ENCODE data around the gene CALM1.

The CALM1 gene

GRCh38 chr14:90443161-90444076 lies 46.6 kb downstream of the CALM1 start:
- H3K4me3 ChIP-seq (replicated peaks; ENCODE audit: low read depth, low read length), result no peak overlapping the region
- no peak for TF ChIP-seq CTCF (IDR thresholded peaks at IDR 0.05; ENCODE audit: low read depth, low read length, missing control alignments)
- no peak for DNase-seq (ENCODE audit: extremely low read depth, low read depth)

- no peak overlapping the region for H3K4me3 ChIP-seq (replicated peaks; ENCODE audit: low read depth, low read length)
- no peak for DNase-seq (ENCODE audit: extremely low read depth, low read depth)
- no peak for TF ChIP-seq CTCF (IDR thresholded peaks at IDR 0.05; ENCODE audit: low read depth, low read length, missing control alignments)
These were observed 47.4 kb downstream of the CALM1 start for GRCh38 chr14:90444077-90444696.

- no peak for DNase-seq (ENCODE audit: extremely low read depth, low read depth)
- TF ChIP-seq CTCF (IDR thresholded peaks at IDR 0.05; ENCODE audit: low read depth, low read length, missing control alignments), result no peak
These were observed 48.2 kb downstream of the CALM1 start for GRCh38 chr14:90445011-90445410.

GRCh38 chr14:90446405-90446804 lies 49.6 kb downstream of the CALM1 start:
- no peak overlapping the region for H3K4me3 ChIP-seq (replicated peaks; ENCODE audit: low read depth, low read length)
- TF ChIP-seq CTCF (IDR thresholded peaks at IDR 0.05; ENCODE audit: low read depth, low read length, missing control alignments), result no peak
- no peak for DNase-seq (ENCODE audit: extremely low read depth, low read depth)

More at GRCh38 chr14:90445011-90445410, 48.2 kb downstream of the CALM1 start:
- no peak overlapping the region for H3K4me3 ChIP-seq (replicated peaks; ENCODE audit: low read depth, low read length)

GRCh38 chr14:90447720-90448497 lies 51.1 kb downstream of the CALM1 start:
- DNase-seq (ENCODE audit: extremely low read depth, low read depth), result no peak
- no peak overlapping the region for H3K4me3 ChIP-seq (replicated peaks; ENCODE audit: low read depth, low read length)
- TF ChIP-seq CTCF (IDR thresholded peaks at IDR 0.05; ENCODE audit: low read depth, low read length, missing control alignments), result no peak

- DNase-seq (ENCODE audit: extremely low read depth, low read depth), result no peak
- no peak for TF ChIP-seq CTCF (IDR thresholded peaks at IDR 0.05; ENCODE audit: low read depth, low read length, missing control alignments)
These were observed 52.6 kb downstream of the CALM1 start for GRCh38 chr14:90449411-90449810.

More at GRCh38 chr14:90449411-90449810, 52.6 kb downstream of the CALM1 start:
- no peak overlapping the region for H3K4me3 ChIP-seq (replicated peaks; ENCODE audit: low read depth, low read length)

Data from HFF-Myc (cell line).